ENCODE results near the gene CBX5. TPM values are rescaled to one million over a fixed set of nuclear protein-coding genes. Genes with fewer than 3 reads are reported as not detected.

Gene CBX5
- total RNA-seq, 1 donor from 2014 or later = 44.1 TPM

DNA sequence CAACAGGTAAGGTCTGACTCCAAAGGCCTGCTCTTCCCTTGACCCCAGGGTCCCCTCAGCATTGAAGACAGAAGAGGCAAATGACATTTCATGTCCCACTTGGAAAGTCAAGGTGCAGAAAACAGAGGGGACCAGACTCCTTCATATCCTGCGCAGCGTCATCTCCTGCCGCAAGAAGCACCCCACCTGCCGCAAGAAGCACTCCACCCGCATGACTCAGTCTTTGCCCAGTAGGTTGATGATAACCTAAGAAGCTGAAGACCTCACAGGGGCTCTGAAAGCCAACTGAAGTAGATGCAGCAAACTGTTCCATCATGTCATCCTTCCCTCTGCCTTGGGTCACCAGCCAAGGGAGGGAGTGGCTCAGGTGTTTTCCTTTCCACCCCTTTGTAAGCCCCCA is 79.5 kb downstream of the CBX5 start:
- TF ChIP-seq, protein P1, sequence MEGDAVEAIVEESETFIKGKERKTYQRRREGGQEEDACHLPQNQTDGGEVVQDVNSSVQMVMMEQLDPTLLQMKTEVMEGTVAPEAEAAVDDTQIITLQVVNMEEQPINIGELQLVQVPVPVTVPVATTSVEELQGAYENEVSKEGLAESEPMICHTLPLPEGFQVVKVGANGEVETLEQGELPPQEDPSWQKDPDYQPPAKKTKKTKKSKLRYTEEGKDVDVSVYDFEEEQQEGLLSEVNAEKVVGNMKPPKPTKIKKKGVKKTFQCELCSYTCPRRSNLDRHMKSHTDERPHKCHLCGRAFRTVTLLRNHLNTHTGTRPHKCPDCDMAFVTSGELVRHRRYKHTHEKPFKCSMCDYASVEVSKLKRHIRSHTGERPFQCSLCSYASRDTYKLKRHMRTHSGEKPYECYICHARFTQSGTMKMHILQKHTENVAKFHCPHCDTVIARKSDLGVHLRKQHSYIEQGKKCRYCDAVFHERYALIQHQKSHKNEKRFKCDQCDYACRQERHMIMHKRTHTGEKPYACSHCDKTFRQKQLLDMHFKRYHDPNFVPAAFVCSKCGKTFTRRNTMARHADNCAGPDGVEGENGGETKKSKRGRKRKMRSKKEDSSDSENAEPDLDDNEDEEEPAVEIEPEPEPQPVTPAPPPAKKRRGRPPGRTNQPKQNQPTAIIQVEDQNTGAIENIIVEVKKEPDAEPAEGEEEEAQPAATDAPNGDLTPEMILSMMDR (IDR thresholded peaks at IDR 0.05; ENCODE audit: borderline replicate concordance) = no peak
- H3K4me1 ChIP-seq = no peaks in the 10 kb centered on the region
- H3K4me3 ChIP-seq = no peak overlapping the region
- DNase-seq = no peak
- no peaks in the 10 kb centered on the region for H3K36me3 ChIP-seq
- peaks cover 99% of the 10 kb centered on the region for H3K27me3 ChIP-seq (ENCODE audit: low read depth)
- H3K27ac ChIP-seq (replicated peaks) = no peak overlapping the region
- H3K9me3 ChIP-seq (replicated peaks) = no peaks in the 10 kb centered on the region
- intact Hi-C loops (cut with micrococcal nuclease) = no loop called here

DNA sequence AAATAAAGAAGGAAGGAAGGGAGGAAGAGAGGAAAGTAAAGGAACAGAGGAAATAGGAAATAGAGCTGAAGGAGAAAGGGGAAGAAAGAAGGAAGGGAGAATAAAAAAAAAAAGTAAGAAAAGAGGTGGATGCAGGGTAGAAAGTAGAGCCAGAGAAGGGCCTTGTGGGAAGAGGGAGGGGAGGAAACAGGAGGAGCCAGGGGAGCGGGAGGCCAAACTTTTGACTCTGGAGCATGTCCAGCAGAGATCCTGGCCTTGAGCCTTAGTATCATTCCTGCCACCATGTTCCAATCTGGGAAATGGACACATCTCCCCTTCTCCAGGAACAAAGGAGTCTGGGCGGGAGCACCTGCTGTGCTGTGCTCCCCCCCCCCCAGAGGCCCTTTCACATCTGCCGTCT is 80.0 kb downstream of the CBX5 start:
- no peak overlapping the region for H3K27ac ChIP-seq (replicated peaks)
- intact Hi-C loops (cut with micrococcal nuclease) = no loop called here

DNA sequence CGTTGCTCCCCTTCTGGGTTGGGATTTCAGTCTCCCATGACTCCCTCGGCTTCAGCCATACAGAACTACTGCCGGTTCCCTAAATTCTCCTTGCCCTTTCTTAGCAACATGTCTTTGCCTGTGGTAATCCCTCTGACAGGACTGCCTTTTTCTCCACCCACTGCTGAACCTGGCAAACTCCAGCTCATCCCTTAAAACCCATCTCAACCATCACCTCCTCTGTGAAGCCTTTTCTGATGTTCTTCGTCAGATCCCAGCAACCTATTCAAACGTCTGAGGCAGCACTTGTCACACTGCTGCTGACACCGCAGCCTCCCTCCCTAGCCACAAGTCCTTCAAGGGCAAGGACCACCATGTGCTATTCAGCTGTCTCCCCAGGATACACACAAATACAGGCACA is 80.9 kb downstream of the CBX5 start:
- intact Hi-C loops (cut with micrococcal nuclease) = no loop called here
- DNase-seq = no peak
- peaks cover 99% of the 10 kb centered on the region for H3K27me3 ChIP-seq (ENCODE audit: low read depth)
- no peak overlapping the region for H3K27ac ChIP-seq (replicated peaks)
- TF ChIP-seq, protein P1 (IDR thresholded peaks at IDR 0.05; ENCODE audit: borderline replicate concordance) = no peak
- no peaks in the 10 kb centered on the region for H3K9me3 ChIP-seq (replicated peaks)
- H3K4me3 ChIP-seq = no peak overlapping the region
- no peaks in the 10 kb centered on the region for H3K36me3 ChIP-seq
- H3K4me1 ChIP-seq = no peaks in the 10 kb centered on the region

More for the DNA sequence above, 80.0 kb downstream of the CBX5 start:
- Histone ChIP-seq H3K27me3 (ENCODE audit: low read depth) (peaks cover 99% of the 10 kb centered on the region), H3K36me3 (no peaks in the 10 kb centered on the region), H3K4me3 (no peak overlapping the region), H3K9me3 (replicated peaks) (no peaks in the 10 kb centered on the region), H3K4me1 (no peaks in the 10 kb centered on the region)
- TF ChIP-seq, protein P1 (IDR thresholded peaks at IDR 0.05; ENCODE audit: borderline replicate concordance) = no peak
- DNase-seq = no peak

DNA sequence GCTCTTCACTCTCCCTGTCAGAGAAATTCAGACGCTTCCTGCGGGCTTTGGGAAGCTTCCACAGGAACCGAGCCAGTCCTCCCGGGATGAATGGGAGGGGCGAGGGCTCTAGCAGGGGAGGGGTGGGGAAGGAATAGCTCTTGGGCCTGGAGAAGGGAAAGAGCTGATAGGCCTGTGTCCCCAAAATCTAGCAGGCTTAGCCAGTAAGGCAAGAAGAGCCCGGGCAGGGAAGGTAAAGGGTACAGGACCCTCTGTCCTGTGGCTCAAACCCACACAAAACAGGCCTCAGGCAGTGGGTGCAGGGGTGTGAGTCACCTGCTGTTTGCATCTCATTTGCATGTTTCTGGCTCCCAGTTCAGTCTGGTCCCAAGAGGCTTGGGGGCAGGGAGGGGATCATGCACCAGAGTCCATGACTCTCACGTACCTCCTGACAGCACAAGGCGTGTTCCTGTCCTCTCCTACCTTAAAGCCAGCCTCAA is 82.5 kb downstream of the CBX5 start:
- TF ChIP-seq, protein P1 (IDR thresholded peaks at IDR 0.05; ENCODE audit: borderline replicate concordance) = no peak
- no peaks in the 10 kb centered on the region for H3K36me3 ChIP-seq
- H3K27ac ChIP-seq (replicated peaks) = no peak overlapping the region
- peaks cover 99% of the 10 kb centered on the region for H3K27me3 ChIP-seq (ENCODE audit: low read depth)
- H3K4me1 ChIP-seq = no peaks in the 10 kb centered on the region
- DNase-seq = no peak
- H3K9me3 ChIP-seq (replicated peaks) = no peaks in the 10 kb centered on the region
- intact Hi-C loops (cut with micrococcal nuclease) = no loop called here
- H3K4me3 ChIP-seq = no peak overlapping the region

DNA sequence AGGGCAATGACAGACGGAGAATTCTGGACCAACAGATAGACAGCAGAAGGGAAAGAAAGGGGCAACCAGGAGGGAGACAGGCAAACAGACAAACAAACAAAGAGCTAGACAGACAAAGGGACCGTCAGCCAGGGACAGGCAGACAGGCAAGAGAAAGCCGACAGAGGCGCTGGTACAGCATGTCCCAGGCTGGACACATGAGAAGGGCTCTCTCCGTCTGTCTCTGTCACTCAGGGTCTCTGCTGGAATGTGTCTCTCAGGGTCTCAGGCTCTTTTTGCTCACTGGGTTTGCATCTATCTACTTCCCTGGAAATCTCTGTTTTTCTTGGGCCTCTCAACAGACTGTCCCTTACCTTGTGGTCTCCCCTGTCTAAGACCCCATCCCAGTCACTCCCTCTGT is 82.9 kb downstream of the CBX5 start:
- Histone ChIP-seq H3K4me3 (no peak overlapping the region), H3K27ac (replicated peaks) (no peak overlapping the region), H3K27me3 (ENCODE audit: low read depth) (peaks cover 99% of the 10 kb centered on the region), H3K9me3 (replicated peaks) (no peaks in the 10 kb centered on the region), H3K36me3 (no peaks in the 10 kb centered on the region), H3K4me1 (no peaks in the 10 kb centered on the region)
- TF ChIP-seq, protein P1 (IDR thresholded peaks at IDR 0.05; ENCODE audit: borderline replicate concordance) = no peak
- intact Hi-C loops (cut with micrococcal nuclease) = no loop called here
- no peak for DNase-seq

All from left ventricle myocardium inferior (tissue), 1 donor.